NCI-H748 (cell line): Measurements from ENCODE around the gene ANKRD39.
"Not testable (repeated sequence)": the region's sequence is repeated elsewhere in the genome, so short reads cannot be mapped to it uniquely, and the experiment has no call there.

Source experiments
- DNase-seq: peaks from one replicate; lab custom pipeline; 2025; ENCODE audit not compliant: unreplicated experiment; lab: John Stamatoyannopoulos, UW

Gene ANKRD39

DNA sequence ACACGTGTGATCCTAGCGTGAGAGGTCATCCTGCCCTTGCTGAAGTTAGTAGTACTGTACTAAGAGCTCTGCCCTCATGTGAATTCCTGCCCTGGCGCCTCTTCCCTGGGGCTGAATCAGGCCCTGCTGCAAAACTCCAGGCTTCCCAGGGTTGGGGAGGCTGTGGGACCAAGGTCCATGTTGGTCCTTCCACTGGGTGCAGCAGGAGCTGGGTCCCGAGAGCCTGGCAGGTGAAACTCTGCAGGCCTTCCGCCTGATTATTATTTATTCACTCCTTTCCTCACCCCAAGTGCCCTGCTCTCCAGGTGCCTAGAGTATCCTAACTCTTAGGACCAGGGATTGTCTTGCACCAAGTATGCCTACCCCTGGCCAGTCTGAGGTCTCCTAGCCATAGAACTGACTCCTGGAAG is 47.0 kb downstream of the ANKRD39 start:
- DNase-seq, result no peak

GRCh38 chr2:96809951-96810782 is 47.6 kb downstream of the ANKRD39 start:
- no peak for DNase-seq

GRCh38 chr2:96809216-96809882 is 48.5 kb downstream of the ANKRD39 start:
- no peak for DNase-seq

DNA sequence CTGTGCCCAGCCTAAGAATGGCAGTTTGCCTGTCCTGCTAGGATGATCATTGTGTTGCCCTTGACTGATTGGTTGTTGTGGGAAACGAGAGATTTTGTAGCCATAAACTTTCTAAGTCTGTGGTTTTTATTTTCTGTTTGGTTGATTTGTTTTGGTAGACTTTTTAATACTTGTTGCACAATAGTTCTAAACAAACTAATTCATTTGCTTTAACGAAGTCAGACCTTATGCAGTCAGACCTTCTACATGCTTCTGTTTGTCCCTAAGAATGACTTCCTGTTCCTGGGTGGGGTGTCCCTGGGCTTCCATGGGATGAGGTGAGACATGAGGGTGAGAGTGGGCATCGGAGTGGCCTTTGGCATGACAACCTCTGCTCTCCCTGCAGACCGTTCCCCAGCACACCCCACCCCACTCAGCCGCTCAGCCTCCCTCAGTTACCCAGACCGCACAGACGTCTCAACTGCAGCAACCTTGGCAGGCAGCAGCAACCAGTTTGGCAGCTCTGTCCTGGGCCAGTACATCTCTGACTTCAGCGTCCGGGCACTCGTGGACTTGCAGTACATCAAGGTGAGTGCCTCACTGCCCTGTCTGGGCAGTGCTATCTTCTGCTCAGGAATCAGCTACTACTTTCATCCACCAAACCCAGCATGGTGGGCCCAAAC is 49.5 kb downstream of the ANKRD39 start:
- no peak for DNase-seq

DNA sequence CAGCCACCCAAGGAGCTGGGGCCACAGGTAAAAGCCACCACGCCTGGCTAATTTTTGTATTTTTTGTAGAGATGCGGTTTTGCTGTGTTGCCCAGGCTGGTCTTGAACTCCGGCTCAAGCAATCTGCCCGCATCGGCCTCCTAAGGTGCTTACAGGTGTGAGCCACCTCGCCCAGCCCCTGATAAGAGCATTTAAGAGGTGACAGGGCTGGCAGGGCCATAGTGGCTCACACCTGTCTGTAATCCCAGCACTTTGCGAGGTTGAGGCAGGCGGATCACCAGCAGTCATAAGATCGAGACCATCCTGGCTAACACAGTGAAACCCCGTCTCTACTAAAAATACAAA is 50.7 kb downstream of the ANKRD39 start:
- no peak for DNase-seq

GRCh38 chr2:96806468-96807126 is 51.2 kb downstream of the ANKRD39 start:
- DNase-seq, result peak; percentile 10

- not testable (repeated sequence) for DNase-seq
Observed at GRCh38 chr2:96805946-96806345, 51.9 kb downstream of the ANKRD39 start.

DNA sequence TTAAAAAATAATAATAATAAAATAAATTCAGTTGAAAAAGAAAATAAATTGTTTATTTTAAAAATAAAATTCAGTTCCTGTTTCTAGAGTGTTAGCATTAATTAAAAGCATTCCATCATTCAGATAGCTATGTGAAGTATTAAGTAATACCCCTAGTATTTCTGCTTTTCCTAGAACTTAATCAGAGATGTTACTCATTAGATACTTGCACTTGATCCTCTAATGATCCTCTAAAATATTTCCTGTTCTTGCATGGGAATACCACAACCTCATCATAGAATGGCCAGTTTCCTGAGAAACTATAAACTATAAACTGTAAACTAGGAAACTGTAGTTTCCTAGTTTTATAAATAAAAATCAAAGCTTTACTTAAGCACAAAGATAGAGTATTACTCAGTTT is 52.8 kb downstream of the ANKRD39 start:
- DNase-seq, result no peak

DNA sequence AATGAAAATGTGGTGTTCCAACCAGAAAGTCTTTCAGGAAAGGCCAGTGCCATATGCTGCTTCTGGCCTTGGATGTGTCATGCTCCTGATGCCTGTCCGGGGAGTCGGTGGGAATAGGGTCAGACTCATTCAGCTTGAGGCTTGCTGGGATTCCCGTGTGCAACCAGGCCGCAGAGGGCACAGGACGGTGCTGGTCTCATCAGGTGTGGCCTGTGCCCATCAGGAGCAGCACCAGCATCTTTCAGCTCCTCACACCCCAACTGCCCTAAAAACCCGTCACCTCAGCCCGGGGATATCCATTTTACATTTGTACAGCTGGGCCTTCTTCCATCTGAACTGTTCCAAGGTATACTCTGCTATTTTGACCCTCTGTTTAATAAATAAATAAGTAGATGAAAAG is 55.1 kb downstream of the ANKRD39 start:
- no peak for DNase-seq

DNA sequence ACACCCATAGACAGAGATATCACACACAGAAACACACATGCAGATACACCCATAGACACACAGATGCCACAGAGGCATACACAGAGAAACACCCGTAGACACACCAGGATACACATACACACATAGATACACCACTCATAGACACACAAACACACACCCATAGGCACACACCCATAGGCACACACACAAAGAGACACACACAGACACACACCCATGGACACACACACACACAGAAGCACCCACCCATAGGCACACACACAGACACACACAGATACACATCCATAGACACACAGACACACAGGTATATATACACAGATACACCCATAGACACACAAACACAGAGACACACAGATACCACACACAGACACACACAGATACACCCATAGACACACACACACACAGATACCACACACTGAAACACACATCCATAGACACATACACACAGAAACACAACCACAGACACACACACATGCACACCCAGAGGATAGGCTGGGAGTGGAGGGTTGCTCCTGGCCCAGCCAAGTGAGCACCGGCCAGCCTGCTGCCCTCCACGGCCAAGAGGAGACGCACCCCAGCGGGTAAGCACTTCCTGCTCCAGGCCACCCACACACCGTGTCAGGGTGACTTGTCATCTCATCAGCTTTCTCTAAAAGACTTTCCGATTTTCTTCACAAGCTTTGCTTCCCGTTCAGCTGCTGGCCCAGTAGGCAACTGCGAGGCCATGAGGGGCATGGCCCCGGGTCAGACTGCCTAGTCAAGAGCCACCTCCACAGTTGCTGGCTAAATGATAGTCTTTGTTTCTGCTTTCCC is 55.8 kb downstream of the ANKRD39 start:
- DNase-seq, result no peak

DNA sequence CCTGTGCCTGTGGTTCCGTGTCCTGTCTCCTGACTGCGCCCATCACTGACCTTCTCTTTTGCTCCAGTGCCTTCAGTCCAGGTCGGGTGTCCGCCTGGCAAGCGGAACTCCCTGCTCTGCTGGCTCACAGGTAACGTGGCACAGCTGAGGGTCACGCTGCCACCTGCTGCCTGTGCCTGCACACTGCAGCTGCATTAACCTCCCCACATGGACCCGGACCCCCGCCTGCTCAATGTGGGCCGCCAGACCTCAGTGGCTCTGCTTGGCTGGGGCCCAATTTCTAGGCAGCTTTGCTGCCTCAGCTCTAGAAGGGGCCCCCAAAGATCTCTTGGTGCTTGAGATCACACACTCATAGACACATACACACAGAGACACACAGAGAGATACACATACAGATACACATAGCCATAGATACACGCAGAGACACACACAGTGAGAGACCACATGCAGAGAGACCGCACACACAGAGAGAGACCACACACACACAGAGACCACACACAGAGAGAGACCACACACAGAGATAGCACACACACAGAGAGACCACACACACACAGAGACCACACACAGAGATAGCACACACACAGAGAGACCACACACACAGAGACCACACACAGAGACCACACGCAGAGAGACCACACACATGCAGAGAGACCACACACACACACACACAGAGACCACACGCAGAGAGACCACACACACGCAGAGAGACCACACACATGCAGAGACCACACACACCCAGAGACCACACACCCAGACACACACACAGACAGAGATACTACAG is 56.6 kb downstream of the ANKRD39 start:
- peak; percentile 48 for DNase-seq

GRCh38 chr2:96800061-96801004 is 57.5 kb downstream of the ANKRD39 start:
- DNase-seq, result no peak

DNA sequence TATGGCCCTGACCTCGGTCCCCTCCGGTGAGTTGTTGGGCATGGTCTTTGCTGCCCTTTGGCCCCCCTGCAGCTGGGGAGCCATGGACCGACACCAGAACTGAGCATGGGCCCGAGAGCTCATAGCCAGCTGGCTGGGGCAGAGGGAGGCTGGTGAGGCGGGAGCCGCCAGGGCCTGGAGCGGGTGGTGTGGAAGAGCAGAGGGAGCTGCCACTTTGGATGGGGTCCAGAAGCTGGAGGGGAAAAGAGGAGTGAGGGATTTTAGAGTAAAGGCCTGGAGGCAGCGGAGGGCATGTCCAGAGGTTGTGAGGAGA is 58.2 kb downstream of the ANKRD39 start:
- no peak for DNase-seq

DNA sequence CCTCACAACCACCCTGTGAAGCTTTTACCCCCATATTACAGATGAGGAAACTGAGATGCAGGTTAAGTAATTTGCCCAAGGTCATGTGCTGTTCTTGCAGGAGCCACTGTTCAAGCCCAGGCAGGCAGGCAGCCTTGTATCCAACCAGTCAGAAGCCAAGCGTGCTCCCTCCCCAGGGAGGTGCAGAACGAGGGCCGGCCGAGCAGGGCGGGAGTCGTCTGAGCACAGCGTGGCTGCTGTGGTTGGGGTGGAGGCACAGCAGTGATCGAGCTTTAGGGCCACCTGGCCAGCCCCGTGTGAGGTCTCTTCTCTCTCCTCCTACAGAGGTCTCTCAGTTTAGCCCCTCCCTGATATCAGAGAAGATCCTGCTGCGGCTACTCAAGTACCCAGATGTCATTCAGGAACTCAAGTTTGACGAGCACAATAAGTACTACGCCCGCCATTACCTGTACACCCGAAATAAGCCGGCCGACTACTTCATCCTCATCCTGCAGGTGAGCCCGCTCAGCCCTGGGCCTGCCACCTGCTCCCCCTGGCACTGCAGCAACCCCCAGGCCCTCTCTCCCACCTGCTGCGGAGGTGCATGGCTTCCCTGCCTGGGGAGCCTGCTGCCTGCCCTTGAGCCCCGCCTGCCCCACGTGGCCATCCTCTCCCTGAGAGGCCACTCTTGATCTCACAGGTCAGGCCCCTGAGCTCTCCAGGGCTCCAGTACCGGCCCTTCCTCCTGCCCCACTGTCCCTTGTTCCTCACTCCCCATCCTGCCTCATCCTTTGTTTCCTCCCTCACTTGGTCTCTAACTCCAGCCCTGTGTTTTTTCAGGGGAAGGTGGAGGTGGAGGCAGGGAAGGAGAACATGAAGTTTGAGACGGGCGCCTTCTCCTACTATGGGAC is 58.8 kb downstream of the ANKRD39 start:
- no peak for DNase-seq
